ENCODE results near the gene ZNF77. TPM values are rescaled to one million over a fixed set of nuclear protein-coding genes. Genes with fewer than 3 reads are reported as not detected.
A peak's percentile ranks its signal among the peaks of the same experiment; 100 is the strongest.

Gene ZNF77
- total RNA-seq, 1 donor from 2014 or later: 3.0 TPM

DNA sequence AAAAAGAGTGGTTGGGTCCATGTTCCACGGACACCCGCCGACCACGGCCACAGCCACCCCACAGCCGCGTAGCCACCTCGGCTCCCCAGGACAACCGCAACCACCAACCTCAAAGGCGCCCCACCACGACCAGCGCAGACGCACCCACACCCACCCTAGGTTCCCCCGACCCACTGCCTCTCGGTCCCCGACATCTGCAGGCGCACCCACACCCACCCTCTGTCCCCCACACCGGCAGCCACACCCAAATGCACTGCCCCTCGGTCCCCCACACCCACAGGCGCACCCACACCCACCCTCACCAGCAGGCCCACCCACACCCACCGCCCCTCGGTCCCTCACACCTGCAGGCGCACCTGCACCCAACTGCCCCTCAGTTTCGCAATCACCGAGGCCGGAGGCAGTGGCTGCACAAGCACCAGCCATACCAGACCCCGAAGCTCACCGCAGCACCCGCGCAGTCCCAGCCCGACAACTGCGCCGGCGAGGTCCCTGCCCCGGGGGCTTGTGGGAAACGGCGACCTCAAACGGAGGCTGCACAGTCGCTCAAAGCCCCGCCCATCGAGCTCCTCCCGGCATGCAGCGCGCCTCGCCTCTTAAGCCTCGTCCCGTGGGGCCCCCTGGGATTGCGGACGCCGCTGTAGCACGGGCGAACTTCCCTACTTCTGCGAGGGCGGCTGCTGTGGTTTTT lies 18.3 kb downstream of the ZNF77 start:
- DNase-seq (ENCODE audit: low spot score in 2 of 2): peak in 1 of 2 donors; percentile 53
- Histone ChIP-seq H3K9me3 (peaks cover 0 to under 1% of the 10 kb centered on the region in 2 donors), H3K27ac (no peak overlapping the region), H3K4me3 (no peak overlapping the region), H3K27me3 (no peaks in the 10 kb centered on the region), H3K4me1 (no peaks in the 10 kb centered on the region), H3K36me3 (peaks cover 0 to 3% of the 10 kb centered on the region in 2 donors)
- TF ChIP-seq CTCF (IDR thresholded peaks at IDR 0.05): no peak
- intact Hi-C loops (cut with DNase I): no loop called here

DNA sequence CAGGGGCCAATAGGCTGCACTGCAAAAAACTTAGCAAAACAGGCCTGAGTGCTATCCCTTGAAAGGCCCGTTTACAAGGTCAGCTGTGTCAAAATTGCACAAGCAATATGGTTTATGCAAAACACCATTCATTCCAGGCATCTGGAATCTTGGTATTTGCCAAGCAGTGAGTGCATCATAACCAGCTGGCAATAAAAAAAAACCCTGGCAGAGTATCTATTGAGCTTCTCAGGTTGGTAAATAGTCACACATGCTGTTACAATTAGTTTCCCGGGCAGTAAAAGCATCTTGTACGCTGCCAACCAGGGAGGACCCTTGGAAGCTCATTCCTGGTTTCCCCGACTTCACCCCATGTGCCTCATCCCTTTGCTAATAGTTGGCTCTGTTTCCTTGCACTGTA lies 21.3 kb downstream of the ZNF77 start:
- Histone ChIP-seq H3K27ac (no peak overlapping the region), H3K27me3 (no peaks in the 10 kb centered on the region), H3K4me3 (no peak overlapping the region), H3K36me3 (peaks cover under 1 to 4% of the 10 kb centered on the region in 2 donors), H3K9me3 (no peaks in the 10 kb centered on the region), H3K4me1 (no peaks in the 10 kb centered on the region)
- intact Hi-C loops (cut with DNase I): no loop called here
- no peak for TF ChIP-seq CTCF (IDR thresholded peaks at IDR 0.05)
- DNase-seq (ENCODE audit: low spot score in 2 of 2): peak in 1 of 2 donors; percentile 58

DNA sequence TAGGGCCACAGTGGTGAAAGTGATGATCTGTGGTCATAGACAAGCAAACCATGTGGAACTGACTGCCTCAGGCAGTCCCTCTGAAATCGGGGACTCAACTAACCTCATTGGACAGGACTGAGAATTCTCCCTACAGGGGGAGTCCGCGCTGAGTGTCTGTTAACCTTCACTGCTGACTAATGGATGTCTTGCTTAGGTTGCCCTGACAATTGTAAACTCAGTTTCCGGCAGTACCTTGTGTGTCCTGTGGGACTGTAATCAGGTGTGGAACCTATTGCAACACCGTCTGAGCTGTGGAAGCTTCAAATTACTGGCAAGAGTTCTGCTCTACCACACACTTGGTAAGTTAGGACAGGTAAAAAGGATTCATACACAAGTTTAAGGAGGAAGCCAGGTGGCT lies 21.8 kb downstream of the ZNF77 start:
- Histone ChIP-seq H3K27me3 (no peaks in the 10 kb centered on the region), H3K4me3 (no peak overlapping the region), H3K9me3 (peaks cover 1 to 2% of the 10 kb centered on the region in 2 donors), H3K36me3 (peaks cover 6 to 9% of the 10 kb centered on the region in 2 donors), H3K4me1 (no peaks in the 10 kb centered on the region), H3K27ac (no peak overlapping the region)
- DNase-seq (ENCODE audit: low spot score in 2 of 2): peak in 1 of 2 donors; percentile 40
- no peak for TF ChIP-seq CTCF (IDR thresholded peaks at IDR 0.05)
- intact Hi-C loops (cut with DNase I): no loop called here

GRCh38 chr19:2917275-2918184 lies 27.2 kb downstream of the ZNF77 start:
- DNase-seq (ENCODE audit: low spot score in 2 of 2): peak in 1 of 2 donors; percentile 19
- Histone ChIP-seq H3K36me3 (peaks cover 28 to 42% of the 10 kb centered on the region in 2 donors), H3K4me3 (no peak overlapping the region), H3K27me3 (no peaks in the 10 kb centered on the region), H3K4me1 (no peaks in the 10 kb centered on the region), H3K9me3 (peaks cover 16 to 18% of the 10 kb centered on the region in 2 donors), H3K27ac (no peak overlapping the region)
- no peak for TF ChIP-seq CTCF (IDR thresholded peaks at IDR 0.05)
- intact Hi-C loops (cut with DNase I): no loop called here

DNA sequence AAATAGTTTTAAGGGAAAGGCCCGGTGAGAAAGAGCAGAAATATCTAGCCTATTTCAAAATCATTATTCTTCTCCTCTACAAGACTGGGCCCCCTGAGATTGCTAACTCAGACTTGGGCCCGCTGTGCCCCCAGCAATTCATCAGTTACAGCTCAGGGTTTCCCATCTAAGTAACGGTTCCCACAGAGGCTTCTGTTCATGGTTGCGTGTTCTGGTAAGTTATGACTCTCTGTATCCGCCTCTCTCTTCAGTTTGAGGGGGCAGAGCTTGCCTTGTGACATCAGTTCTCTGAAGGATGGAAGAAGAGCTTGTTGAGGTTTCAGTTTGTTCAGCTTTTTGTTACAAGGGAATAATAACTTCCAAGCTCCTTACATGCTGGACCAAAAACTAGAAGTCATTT lies 32.5 kb downstream of the ZNF77 start:
- Histone ChIP-seq H3K36me3 (peaks cover 15 to 29% of the 10 kb centered on the region in 2 donors), H3K9me3 (peaks cover 9% of the 10 kb centered on the region in 2 donors), H3K4me1 (no peaks in the 10 kb centered on the region), H3K27me3 (no peaks in the 10 kb centered on the region), H3K4me3 (no peak overlapping the region), H3K27ac (no peak overlapping the region)
- intact Hi-C loops (cut with DNase I): no loop called here
- no peak for TF ChIP-seq CTCF (IDR thresholded peaks at IDR 0.05)
- no peak for DNase-seq (ENCODE audit: low spot score in 2 of 2)
